ENCODE measurements around the gene S100A2.
A peak's percentile ranks its signal among the peaks of the same experiment; 100 is the strongest.

S100A2 gene

DNA sequence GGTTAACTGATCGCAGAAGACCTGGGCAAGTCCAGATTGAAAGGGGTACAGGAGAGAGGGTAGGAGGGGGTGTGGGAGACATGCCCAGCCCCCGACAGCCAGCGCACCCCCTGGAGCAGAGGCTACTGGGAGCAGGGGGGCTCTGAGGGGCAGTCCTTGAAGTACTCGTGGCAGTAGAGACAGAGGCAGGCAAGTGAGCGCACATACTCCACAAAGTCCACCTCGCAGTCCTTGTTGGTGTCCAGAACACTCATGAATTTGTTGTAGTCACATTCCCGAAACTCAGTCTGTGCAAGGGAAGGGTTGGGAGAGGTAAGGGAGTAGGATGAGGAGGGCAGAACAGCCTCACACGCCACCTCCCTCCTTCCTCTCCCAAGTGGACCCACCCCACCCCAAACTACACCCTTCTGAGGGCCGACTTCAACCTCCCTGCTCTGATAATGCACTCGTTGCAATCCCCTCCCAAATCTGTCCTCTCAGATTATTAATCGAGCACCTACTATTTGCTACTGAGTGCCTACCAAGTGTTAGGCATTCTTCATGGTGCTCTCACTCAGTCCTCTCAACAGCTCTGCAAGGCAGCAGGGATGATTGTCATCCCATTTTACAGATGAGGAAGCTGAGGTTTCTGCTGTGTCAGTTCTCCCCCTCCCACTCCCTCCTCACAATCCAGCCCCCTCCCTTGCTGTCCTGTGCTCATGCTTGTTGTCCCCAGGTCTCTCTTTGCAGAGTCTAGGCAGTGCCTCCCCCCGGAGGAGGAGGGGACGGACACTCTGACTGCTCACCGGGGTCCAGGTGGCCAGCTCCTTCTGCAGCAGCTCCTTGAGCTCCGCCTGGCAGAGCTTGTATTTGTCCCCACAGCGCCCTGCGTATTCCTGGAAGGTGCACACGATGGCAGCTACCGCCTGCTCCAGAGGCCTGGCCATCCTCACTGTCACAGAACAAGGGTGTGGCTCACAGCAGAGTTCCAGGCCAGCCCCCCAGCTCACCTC lies 17.8 kb downstream of the S100A2 start:
- DNase-seq (ENCODE audit: low read depth), result no peak
- TF ChIP-seq, protein P1, sequence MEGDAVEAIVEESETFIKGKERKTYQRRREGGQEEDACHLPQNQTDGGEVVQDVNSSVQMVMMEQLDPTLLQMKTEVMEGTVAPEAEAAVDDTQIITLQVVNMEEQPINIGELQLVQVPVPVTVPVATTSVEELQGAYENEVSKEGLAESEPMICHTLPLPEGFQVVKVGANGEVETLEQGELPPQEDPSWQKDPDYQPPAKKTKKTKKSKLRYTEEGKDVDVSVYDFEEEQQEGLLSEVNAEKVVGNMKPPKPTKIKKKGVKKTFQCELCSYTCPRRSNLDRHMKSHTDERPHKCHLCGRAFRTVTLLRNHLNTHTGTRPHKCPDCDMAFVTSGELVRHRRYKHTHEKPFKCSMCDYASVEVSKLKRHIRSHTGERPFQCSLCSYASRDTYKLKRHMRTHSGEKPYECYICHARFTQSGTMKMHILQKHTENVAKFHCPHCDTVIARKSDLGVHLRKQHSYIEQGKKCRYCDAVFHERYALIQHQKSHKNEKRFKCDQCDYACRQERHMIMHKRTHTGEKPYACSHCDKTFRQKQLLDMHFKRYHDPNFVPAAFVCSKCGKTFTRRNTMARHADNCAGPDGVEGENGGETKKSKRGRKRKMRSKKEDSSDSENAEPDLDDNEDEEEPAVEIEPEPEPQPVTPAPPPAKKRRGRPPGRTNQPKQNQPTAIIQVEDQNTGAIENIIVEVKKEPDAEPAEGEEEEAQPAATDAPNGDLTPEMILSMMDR (conservative IDR thresholded peaks at IDR 0.05; ENCODE audit: control insufficient read depth, insufficient read depth, low read depth, low read length), result no peak
- H3K4me3 ChIP-seq (ENCODE audit: control insufficient read depth, low read depth, low read length), result no peak overlapping the region

DNA sequence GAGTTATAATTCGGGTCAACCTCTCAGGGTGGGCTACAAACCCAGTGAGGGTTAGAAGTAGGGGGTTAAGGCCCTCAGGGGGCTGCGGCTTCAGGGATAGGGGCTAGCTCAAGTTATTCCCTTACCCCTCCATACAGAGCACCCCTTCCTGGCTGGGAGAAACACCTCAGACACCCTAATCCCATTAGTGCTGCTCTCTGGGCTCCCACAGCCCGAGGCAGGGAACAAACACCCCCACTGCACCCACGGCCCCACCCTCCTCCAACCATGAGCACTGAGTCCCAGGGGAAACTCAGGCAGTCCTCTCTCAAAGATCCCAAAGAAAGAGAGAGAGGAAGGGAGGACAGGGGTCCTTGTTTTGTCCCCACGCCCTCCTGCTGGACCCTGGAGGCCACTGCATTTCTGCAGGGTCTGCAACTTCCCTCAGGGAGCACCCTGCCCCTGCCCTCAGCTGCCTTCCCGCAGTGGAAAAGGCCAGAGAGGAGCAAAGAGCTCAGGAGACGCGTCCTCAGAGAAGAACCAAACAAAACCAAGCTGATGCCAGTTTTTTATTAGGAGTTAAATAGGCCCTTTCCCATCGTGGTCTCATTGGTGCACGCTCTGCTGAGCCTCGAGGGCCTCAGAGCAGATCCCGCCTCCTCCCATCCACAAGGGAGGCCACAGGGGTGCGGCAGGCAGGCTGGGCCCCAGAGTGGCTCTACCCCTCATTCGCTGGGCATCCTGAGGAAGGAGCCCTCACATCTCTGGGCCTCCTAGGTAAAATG lies 18.7 kb downstream of the S100A2 start:
- DNase-seq (ENCODE audit: low read depth), result no peak
- TF ChIP-seq, protein P1 (conservative IDR thresholded peaks at IDR 0.05; ENCODE audit: control insufficient read depth, insufficient read depth, low read depth, low read length), result no peak
- peak overlapping the region; percentile 73 for H3K4me3 ChIP-seq (ENCODE audit: control insufficient read depth, low read depth, low read length)

DNA sequence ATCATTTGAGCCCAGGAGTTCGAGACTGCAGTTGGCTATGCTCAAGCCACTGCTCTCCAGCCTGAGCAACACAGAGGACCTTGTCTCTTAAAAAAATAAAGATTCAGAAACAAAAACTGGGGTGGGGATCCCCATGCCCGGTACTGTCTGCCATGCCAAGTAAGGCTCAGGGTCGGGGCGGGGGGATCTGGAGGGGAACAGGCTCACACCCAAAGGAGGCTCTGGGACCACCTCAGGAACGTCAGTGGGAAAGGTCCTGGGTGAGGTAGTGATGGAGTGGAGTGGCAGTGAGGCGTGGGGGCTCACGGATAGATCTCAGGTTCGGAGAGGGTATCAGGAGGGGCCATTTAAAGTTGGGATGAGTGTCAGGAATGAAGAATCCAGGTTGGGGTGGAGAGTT lies 19.3 kb downstream of the S100A2 start:
- H3K4me3 ChIP-seq (ENCODE audit: control insufficient read depth, low read depth, low read length), result peak overlapping the region; percentile 73
- TF ChIP-seq, protein P1 (conservative IDR thresholded peaks at IDR 0.05; ENCODE audit: control insufficient read depth, insufficient read depth, low read depth, low read length), result no peak
- no peak for DNase-seq (ENCODE audit: low read depth)

DNA sequence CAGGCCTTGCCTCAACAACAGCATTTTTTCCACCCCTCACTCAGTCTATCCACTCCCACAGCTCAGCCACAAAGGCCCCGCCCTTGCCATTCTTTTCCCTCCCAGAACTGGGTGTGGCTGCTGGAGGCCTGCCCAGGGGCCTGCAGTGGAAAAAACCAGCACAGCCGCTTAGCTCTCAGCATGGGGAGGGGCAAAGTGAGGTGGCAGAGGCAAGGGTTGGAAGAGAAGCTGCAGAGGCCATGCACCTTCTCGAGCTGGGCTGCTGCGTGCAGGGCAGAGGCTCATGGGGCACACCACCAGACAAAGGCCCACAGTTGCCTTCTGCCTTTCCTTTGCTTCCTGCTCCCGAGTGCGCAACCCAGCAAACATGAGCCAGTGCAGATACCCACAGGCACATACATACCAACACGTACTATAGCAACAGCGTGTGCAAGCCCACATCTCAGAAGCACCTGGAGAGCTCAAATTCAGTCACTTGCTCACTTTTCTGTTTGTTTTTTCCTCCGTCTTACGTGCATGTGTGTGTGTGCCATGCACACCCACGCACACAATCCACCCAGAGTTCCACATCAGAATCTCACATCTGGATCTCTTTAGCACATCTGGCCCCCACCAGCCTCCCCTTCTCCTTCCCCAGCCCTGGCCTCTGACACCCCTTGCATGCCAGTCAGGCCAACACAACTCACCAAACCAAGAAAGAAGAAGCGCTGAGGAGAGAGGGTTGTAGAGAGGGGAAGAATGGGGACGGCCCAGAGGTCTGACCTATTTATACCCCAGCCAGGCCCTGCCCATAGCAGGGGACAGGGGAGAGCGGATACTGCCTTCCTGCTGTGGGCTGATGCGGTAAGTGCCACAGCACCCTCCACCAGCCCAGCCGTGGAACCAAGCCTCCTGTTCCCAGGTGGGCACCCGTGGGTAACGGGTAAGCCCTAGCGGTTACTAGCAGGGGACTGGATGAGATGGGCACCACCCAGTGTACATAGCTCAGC lies 20.3 kb downstream of the S100A2 start, which contains the start of gene S100A4:
TSS of gene S100A4 (minus strand) at position 740 of the 989 bp plus-strand sequence. CDS start 1,012 bp downstream, outside the sequence.
- H3K4me3 ChIP-seq (ENCODE audit: control insufficient read depth, low read depth, low read length), result peak within 1 kb of the TSS; percentile 73
- DNase-seq (ENCODE audit: low read depth), result peak; percentile 94
- TF ChIP-seq, protein P1 (conservative IDR thresholded peaks at IDR 0.05; ENCODE audit: control insufficient read depth, insufficient read depth, low read depth, low read length), result no peak

DNA sequence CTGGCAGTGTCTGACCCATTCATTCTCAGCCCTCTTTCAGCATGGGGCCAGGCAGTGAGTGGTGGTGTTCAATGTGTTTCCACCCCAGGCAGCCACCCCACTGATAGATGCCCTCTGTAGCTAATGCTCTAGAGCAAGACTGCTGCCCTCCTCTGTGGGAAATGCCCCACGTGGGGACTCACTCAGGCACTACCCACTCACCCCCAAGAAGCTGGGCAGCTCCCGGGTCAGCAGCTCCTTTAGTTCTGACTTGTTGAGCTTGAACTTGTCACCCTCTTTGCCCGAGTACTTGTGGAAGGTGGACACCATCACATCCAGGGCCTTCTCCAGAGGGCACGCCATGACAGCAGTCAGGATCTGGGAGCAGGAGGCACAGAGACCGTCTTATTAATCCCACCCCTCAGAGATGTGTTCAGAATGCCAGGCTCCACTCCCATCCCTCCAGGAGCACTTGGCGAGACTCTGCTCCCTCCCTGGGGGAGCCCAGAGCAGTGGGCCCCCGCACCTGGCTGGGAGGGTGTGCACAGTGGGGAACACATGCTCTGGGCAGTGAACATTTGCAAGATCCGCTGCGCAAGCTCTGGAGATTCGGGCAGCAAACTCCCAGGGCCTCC lies 21.1 kb downstream of the S100A2 start:
- no peak for DNase-seq (ENCODE audit: low read depth)
- peak overlapping the region; percentile 73 for H3K4me3 ChIP-seq (ENCODE audit: control insufficient read depth, low read depth, low read length)
- TF ChIP-seq, protein P1 (conservative IDR thresholded peaks at IDR 0.05; ENCODE audit: control insufficient read depth, insufficient read depth, low read depth, low read length), result no peak
